ENCODE data around the gene TBRG1. TPM values are rescaled to one million over a fixed set of nuclear protein-coding genes. Genes with fewer than 3 reads are reported as not detected.
A peak's percentile ranks its signal among the peaks of the same experiment; 100 is the strongest.

Gene TBRG1
- total RNA-seq, 1 donor from 2014 or later = 44.9 TPM

GRCh38 chr11:124676386-124676785, 53.7 kb downstream of the TBRG1 start:
- Histone ChIP-seq H3K36me3 (no peaks in the 10 kb centered on the region), H3K27me3 (no peaks in the 10 kb centered on the region), H3K4me3 (no peak overlapping the region), H3K9me3 (no peaks in the 10 kb centered on the region), H3K4me1 (peaks cover 20% of the 10 kb centered on the region), H3K27ac (peak overlapping the region; percentile 43)
- ATAC-seq = peak; percentile 32
- TF ChIP-seq CTCF (IDR thresholded peaks at IDR 0.05) = no peak
- no peak for DNase-seq
- intact Hi-C loops (cut with DNase I) = no loop called here

- no peaks in the 10 kb centered on the region for H3K27me3 ChIP-seq
- no peak overlapping the region for H3K27ac ChIP-seq
- H3K36me3 ChIP-seq = no peaks in the 10 kb centered on the region
- DNase-seq (peak; percentile 75), ATAC-seq (peak; percentile 10)
- TF ChIP-seq CTCF (IDR thresholded peaks at IDR 0.05) = no peak
- peaks cover 15% of the 10 kb centered on the region for H3K4me1 ChIP-seq
- peaks cover 7% of the 10 kb centered on the region for H3K9me3 ChIP-seq
- no peak overlapping the region for H3K4me3 ChIP-seq
- intact Hi-C loops (cut with DNase I) = no loop called here
These were observed 55.8 kb downstream of the TBRG1 start for GRCh38 chr11:124678416-124678815.

- no peak for DNase-seq
- Histone ChIP-seq H3K4me3 (no peak overlapping the region), H3K9me3 (peaks cover 14% of the 10 kb centered on the region), H3K4me1 (no peaks in the 10 kb centered on the region), H3K36me3 (no peaks in the 10 kb centered on the region), H3K27ac (no peak overlapping the region), H3K27me3 (no peaks in the 10 kb centered on the region)
- intact Hi-C loops (cut with DNase I) = no loop called here
- ATAC-seq = no peak
- no peak for TF ChIP-seq CTCF (IDR thresholded peaks at IDR 0.05)
These were observed 58.8 kb downstream of the TBRG1 start for GRCh38 chr11:124681421-124681820.

- Histone ChIP-seq H3K9me3 (peaks cover 14% of the 10 kb centered on the region), H3K27me3 (no peaks in the 10 kb centered on the region), H3K4me3 (no peak overlapping the region), H3K36me3 (no peaks in the 10 kb centered on the region), H3K4me1 (no peaks in the 10 kb centered on the region), H3K27ac (no peak overlapping the region)
- intact Hi-C loops (cut with DNase I) = no loop called here
- no peak for TF ChIP-seq CTCF (IDR thresholded peaks at IDR 0.05)
- DNase-seq = no peak
- no peak for ATAC-seq
These were observed 59.8 kb downstream of the TBRG1 start for GRCh38 chr11:124682443-124682842.

Other genes starting within 250 kb of the TBRG1 start
- not detected for gene OR8B2, start 238.4 kb upstream of the TBRG1 start, total RNA-seq
- not detected for gene OR8B3, start 223.8 kb upstream of the TBRG1 start, total RNA-seq
- not detected for gene OR8B4, start 198.0 kb upstream of the TBRG1 start, total RNA-seq
- gene OR8B8, start 177.2 kb upstream of the TBRG1 start, total RNA-seq = not detected
- gene OR8B12, start 79.2 kb upstream of the TBRG1 start, total RNA-seq = not detected
- not detected for gene OR8A1, start 52.9 kb upstream of the TBRG1 start, total RNA-seq
- not detected for gene PANX3, start 11.4 kb upstream of the TBRG1 start, total RNA-seq
- gene SIAE, start 50.9 kb downstream of the TBRG1 start, total RNA-seq = 41.6 TPM
- 4.8 TPM for gene SPA17, start 51.0 kb downstream of the TBRG1 start, total RNA-seq
- 79.9 TPM for gene NRGN, start 117.1 kb downstream of the TBRG1 start, total RNA-seq
- gene VSIG2, start 129.4 kb downstream of the TBRG1 start, total RNA-seq = 40.1 TPM
- 164 TPM for gene ESAM, start 139.4 kb downstream of the TBRG1 start, total RNA-seq
- 13.3 TPM for gene MSANTD2, start 177.5 kb downstream of the TBRG1 start, total RNA-seq
- gene ROBO3, start 242.6 kb downstream of the TBRG1 start, total RNA-seq = 12.6 TPM

All from upper lobe of right lung (tissue), 1 donor.